ENCODE data around the gene NEK7.
"Not testable (repeated sequence)": the region's sequence is repeated elsewhere in the genome, so short reads cannot be mapped to it uniquely, and the experiment has no call there.

The NEK7 gene

GRCh38 chr1:198205016-198205684 is 48.4 kb downstream of the NEK7 start:
- no peak for DNase-seq (ENCODE audit: low spot score)

- no peak for DNase-seq (ENCODE audit: low spot score)
Measured at GRCh38 chr1:198206292-198206691, 49.5 kb downstream of the NEK7 start.

GRCh38 chr1:198211696-198212095 is 54.9 kb downstream of the NEK7 start:
- no peak for DNase-seq (ENCODE audit: low spot score)

- DNase-seq (ENCODE audit: low spot score): no peak
Measured at GRCh38 chr1:198212126-198212525, 55.3 kb downstream of the NEK7 start.

- DNase-seq (ENCODE audit: low spot score): no peak
Measured at GRCh38 chr1:198212675-198213074, 55.9 kb downstream of the NEK7 start.

GRCh38 chr1:198214924-198215323 is 58.1 kb downstream of the NEK7 start:
- no peak for DNase-seq (ENCODE audit: low spot score)

GRCh38 chr1:198220428-198220827 is 63.6 kb downstream of the NEK7 start:
- peak; percentile 56 for DNase-seq (ENCODE audit: low spot score)

GRCh38 chr1:198227010-198227409 is 70.2 kb downstream of the NEK7 start:
- not testable (repeated sequence) for DNase-seq (ENCODE audit: low spot score)

GRCh38 chr1:198227454-198227853 is 70.7 kb downstream of the NEK7 start:
- DNase-seq (ENCODE audit: low spot score): not testable (repeated sequence)

GRCh38 chr1:198228925-198229324 is 72.1 kb downstream of the NEK7 start:
- no peak for DNase-seq (ENCODE audit: low spot score)

GRCh38 chr1:198231779-198232178 is 75.0 kb downstream of the NEK7 start:
- DNase-seq (ENCODE audit: low spot score): no peak

GRCh38 chr1:198232378-198232777 is 75.6 kb downstream of the NEK7 start:
- DNase-seq (ENCODE audit: low spot score): no peak

- no peak for DNase-seq (ENCODE audit: low spot score)
Measured at GRCh38 chr1:198232940-198233675, 76.3 kb downstream of the NEK7 start.

GRCh38 chr1:198234520-198235251 is 77.9 kb downstream of the NEK7 start:
- peak; percentile 37 for DNase-seq (ENCODE audit: low spot score)

GRCh38 chr1:198238121-198238520 is 81.3 kb downstream of the NEK7 start:
- no peak for DNase-seq (ENCODE audit: low spot score)

GRCh38 chr1:198241553-198241952 is 84.8 kb downstream of the NEK7 start:
- no peak for DNase-seq (ENCODE audit: low spot score)

GRCh38 chr1:198244772-198245171 is 88.0 kb downstream of the NEK7 start:
- no peak for DNase-seq (ENCODE audit: low spot score)

GRCh38 chr1:198245379-198245778 is 88.6 kb downstream of the NEK7 start:
- no peak for DNase-seq (ENCODE audit: low spot score)

- DNase-seq (ENCODE audit: low spot score): no peak
Measured at GRCh38 chr1:198246337-198246736, 89.5 kb downstream of the NEK7 start.

- no peak for DNase-seq (ENCODE audit: low spot score)
Measured at GRCh38 chr1:198253259-198253658, 96.5 kb downstream of the NEK7 start.

GRCh38 chr1:198253668-198254067 is 96.9 kb downstream of the NEK7 start:
- DNase-seq (ENCODE audit: low spot score): no peak

- no peak for DNase-seq (ENCODE audit: low spot score)
Measured at GRCh38 chr1:198254521-198254920, 97.7 kb downstream of the NEK7 start.

GRCh38 chr1:198254948-198255347 is 98.2 kb downstream of the NEK7 start:
- no peak for DNase-seq (ENCODE audit: low spot score)
